ENCODE results near the gene TRAF6.
"Not testable (repeated sequence)": the region's sequence is repeated elsewhere in the genome, so short reads cannot be mapped to it uniquely, and the experiment has no call there.

TRAF6 gene

DNA sequence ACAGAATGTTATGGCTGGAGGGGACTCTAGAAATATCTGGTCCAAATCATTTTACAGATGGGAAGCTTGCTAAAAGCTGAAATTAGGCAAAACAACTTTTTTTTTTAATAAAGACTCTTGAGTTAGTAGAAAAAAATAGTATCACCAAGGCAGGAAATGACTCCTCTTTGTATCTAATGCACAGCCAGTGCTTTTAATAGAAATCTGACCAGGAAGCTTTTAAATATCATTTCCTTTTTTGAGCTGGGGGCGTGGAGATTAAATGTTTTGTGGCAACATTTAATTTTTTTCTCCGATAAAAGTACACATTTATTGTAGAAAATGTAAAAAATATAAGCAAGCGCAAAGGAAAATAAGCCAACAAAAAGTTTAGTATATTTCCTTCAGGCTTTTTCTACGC is 22.5 kb downstream of the TRAF6 start:
- Mint-ChIP-seq H3K27ac (peak overlapping the region; percentile 38 to 87 (median 44)), H3K9me3 (no peaks in the 10 kb centered on the region), H3K4me1 (no peaks in the 10 kb centered on the region), H3K36me3 (ENCODE audit: low read depth) (peaks cover 67% of the 10 kb centered on the region), H3K27me3 (ENCODE audit: low read depth) (no peaks in the 10 kb centered on the region), H3K4me3 (no peak overlapping the region)
- no peak for TF ChIP-seq CTCF (IDR thresholded peaks at IDR 0.05; ENCODE audit: unreplicated experiment in 3 of 3)

DNA sequence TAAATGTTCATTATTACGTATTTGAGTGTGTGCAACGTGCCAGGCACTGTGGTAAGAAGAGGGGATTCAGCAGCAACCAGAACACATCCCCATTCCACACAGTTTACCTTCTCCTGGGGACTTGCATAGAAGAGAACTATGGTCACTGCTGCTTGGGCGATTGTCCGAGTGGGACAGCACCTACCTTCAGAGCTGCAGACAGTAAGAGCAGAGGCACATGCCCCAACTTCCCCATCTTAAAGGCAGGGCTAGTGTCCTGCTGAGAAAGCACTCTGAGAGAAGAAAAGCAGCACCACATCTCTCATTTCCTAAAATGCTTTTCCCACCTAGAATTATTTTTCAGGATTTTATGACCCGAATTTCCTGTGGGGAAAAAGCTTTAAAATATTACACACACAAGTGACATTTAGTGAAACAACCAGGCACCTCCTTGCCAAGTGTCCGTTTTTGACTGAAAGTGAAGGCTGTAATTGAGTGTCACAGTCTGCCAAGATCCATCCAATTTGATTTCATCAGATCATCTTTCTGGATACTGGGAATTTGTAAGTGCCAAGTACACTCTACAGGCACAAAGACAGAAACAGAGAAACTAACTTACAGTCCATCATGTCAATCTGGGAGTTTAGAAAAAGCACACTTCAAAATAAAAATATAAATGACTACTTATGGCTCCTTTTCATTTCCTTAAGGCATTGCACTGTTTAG is 24.6 kb downstream of the TRAF6 start:
- no peaks in the 10 kb centered on the region for H3K27me3 Mint-ChIP-seq (ENCODE audit: low read depth)
- no peaks in the 10 kb centered on the region for H3K9me3 Mint-ChIP-seq
- TF ChIP-seq CTCF (IDR thresholded peaks at IDR 0.05; ENCODE audit: unreplicated experiment in 3 of 3) = no peak
- no peak overlapping the region for H3K27ac Mint-ChIP-seq
- H3K4me1 Mint-ChIP-seq = no peaks in the 10 kb centered on the region
- H3K36me3 Mint-ChIP-seq (ENCODE audit: low read depth) = peaks cover 50% of the 10 kb centered on the region
- H3K4me3 Mint-ChIP-seq = no peak overlapping the region

DNA sequence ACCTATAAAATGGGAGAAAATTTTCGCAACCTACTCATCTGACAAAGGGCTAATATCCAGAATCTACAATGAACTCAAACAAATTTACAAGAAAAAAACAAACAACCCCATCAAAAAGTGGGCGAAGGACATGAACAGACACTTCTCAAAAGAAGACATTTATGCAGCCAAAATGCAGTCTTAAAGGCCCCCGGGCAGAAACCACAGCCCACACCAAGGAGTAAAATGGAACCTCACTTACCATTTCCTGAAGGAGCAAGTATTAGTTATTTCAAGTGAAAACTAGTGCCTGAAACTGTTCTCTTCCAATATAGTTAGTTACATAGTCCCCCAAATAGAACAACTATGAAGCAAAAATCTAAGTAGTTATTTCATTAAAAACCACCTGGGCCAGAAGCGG is 27.0 kb downstream of the TRAF6 start:
- not testable (repeated sequence) for H3K27ac Mint-ChIP-seq; H3K4me3 Mint-ChIP-seq; H3K27me3 Mint-ChIP-seq (ENCODE audit: low read depth); H3K9me3 Mint-ChIP-seq; H3K4me1 Mint-ChIP-seq
- peaks cover 34% of the 10 kb centered on the region for H3K36me3 Mint-ChIP-seq (ENCODE audit: low read depth)

- no peak overlapping the region for H3K4me3 Mint-ChIP-seq
- H3K9me3 Mint-ChIP-seq = no peaks in the 10 kb centered on the region
- H3K4me1 Mint-ChIP-seq = no peaks in the 10 kb centered on the region
- no peaks in the 10 kb centered on the region for H3K27me3 Mint-ChIP-seq (ENCODE audit: low read depth)
- no peak overlapping the region for H3K27ac Mint-ChIP-seq
- peaks cover 22% of the 10 kb centered on the region for H3K36me3 Mint-ChIP-seq (ENCODE audit: low read depth)
- no peak for TF ChIP-seq CTCF (IDR thresholded peaks at IDR 0.05; ENCODE audit: unreplicated experiment in 3 of 3)
These were observed 29.2 kb downstream of the TRAF6 start for GRCh38 chr11:36480833-36481232.

GRCh38 chr11:36478700-36479329 is 31.3 kb downstream of the TRAF6 start:
- H3K27ac Mint-ChIP-seq = no peak overlapping the region
- no peaks in the 10 kb centered on the region for H3K4me1 Mint-ChIP-seq
- TF ChIP-seq CTCF (IDR thresholded peaks at IDR 0.05; ENCODE audit: unreplicated experiment in 3 of 3) = peak; percentile 67 to 80 (median 74)
- peaks cover 9% of the 10 kb centered on the region for H3K36me3 Mint-ChIP-seq (ENCODE audit: low read depth)
- H3K27me3 Mint-ChIP-seq (ENCODE audit: low read depth) = no peaks in the 10 kb centered on the region
- H3K4me3 Mint-ChIP-seq = no peak overlapping the region
- no peaks in the 10 kb centered on the region for H3K9me3 Mint-ChIP-seq

DNA sequence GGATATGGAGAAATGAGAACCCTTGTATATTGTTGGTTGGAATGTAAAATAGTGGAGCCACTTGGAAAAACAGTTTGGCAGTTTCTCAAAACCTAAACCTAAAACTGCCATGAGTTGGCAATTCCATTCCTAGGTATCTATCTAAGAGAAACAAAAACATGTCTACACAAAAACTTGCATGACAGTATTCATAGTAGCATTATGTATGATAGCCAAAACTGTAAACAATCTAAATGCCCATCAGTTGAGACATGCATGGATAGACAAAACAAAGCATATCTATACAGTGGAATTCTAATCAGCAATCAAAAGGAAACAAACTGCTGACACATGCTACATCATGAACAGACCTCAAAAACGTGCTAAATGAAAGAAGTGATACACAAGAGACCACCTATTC is 34.9 kb downstream of the TRAF6 start:
- no peaks in the 10 kb centered on the region for H3K4me1 Mint-ChIP-seq
- H3K27me3 Mint-ChIP-seq (ENCODE audit: low read depth) = no peaks in the 10 kb centered on the region
- H3K36me3 Mint-ChIP-seq (ENCODE audit: low read depth) = no peaks in the 10 kb centered on the region
- no peaks in the 10 kb centered on the region for H3K9me3 Mint-ChIP-seq
- no peak for TF ChIP-seq CTCF (IDR thresholded peaks at IDR 0.05; ENCODE audit: unreplicated experiment in 3 of 3)
- no peak overlapping the region for H3K27ac Mint-ChIP-seq
- H3K4me3 Mint-ChIP-seq = no peak overlapping the region

Measured in nephron (organoid).